ENCODE results near the gene TRAF6.

- TF ChIP-seq CTCF (IDR thresholded peaks at IDR 0.05; ENCODE audit: poor library complexity) = no peak
- no peak for TF ChIP-seq EZH2phosphoT487 (IDR thresholded peaks at IDR 0.05; ENCODE audit: low read depth, severe bottlenecking, unreplicated experiment)
Observed at GRCh38 chr11:36443661-36444060, 66.4 kb downstream of the TRAF6 start.

All from hepatocyte (in vitro differentiated cells).